Natural killer cell treated with Interleukin-12 subunit alpha and Interleukin-12 subunit beta and Interleukin-15 and Interleukin-18, amount 100 ng/mL, for 72 hours (primary cell): ENCODE measurements around the gene PPFIBP1. TPM values are rescaled to one million over a fixed set of nuclear protein-coding genes. Genes with fewer than 3 reads are reported as not detected.
A peak's percentile ranks its signal among the peaks of the same experiment; 100 is the strongest.

Experiments
- ATAC-seq, 2 donors: fragments of 150-1000 bp; cut with Tn5 transposase in 1 of 2; sonication (Bioruptor Pico), chemical (Tn5 transposase) in 1 of 2; 2 replicates each; pipeline ENCODE4 v1.10.0; 2021
- DNase-seq: peaks from one replicate; pipeline ENCODE4 v3.0.0; 2022; ENCODE audit warnings: low spot score
- H3K27ac Mint-ChIP-seq, 2 donors: 1 replicate in 1 of 2; 2 replicates in 1 of 2; pipeline ENCODE4 v1.8.0; 2022; ENCODE audit warnings: mixed read lengths in 2 of 2, mild to moderate bottlenecking in 1 of 2, moderate library complexity in 1 of 2
- H3K27me3 Mint-ChIP-seq, 2 donors: 1 replicate in 1 of 2; 2 replicates in 1 of 2; pipeline ENCODE4 v1.8.0; 2022; ENCODE audit warnings: mixed read lengths in 2 of 2
- H3K36me3 Mint-ChIP-seq: one replicate; pipeline ENCODE4 v1.8.0; 2022; ENCODE audit warnings: mixed read lengths
- H3K4me1 Mint-ChIP-seq, 2 donors: 1 replicate in 1 of 2; 2 replicates in 1 of 2; pipeline ENCODE4 v1.8.0; 2022; ENCODE audit warnings: low read depth in 2 of 2, mixed read lengths in 2 of 2, mild to moderate bottlenecking in 1 of 2
- H3K4me3 Mint-ChIP-seq: one replicate; pipeline ENCODE4 v1.8.0; 2022; ENCODE audit warnings: mixed read lengths
- H3K9me3 Mint-ChIP-seq: 2 replicates; pipeline ENCODE4 v1.8.0; 2022; ENCODE audit warnings: mixed read lengths
- total RNA-seq, 2 donors: library from RNA; stranded (reverse); gene quantifications; one replicate each; pipeline ENCODE4 v1.2.3, GENCODE V29; 2022

Gene PPFIBP1
- total RNA-seq, 2 donors from 2014 or later, result 9.0 to 12.9 TPM

- H3K27me3 Mint-ChIP-seq, result peaks cover 41 to 54% of the 10 kb centered on the region in 2 donors
- H3K36me3 Mint-ChIP-seq, result no peaks in the 10 kb centered on the region
- ATAC-seq, result no peak
- peaks cover 12 to 17% of the 10 kb centered on the region in 2 donors for H3K4me1 Mint-ChIP-seq
- H3K27ac Mint-ChIP-seq, result no peak overlapping the region
- no peaks in the 10 kb centered on the region for H3K9me3 Mint-ChIP-seq
- H3K4me3 Mint-ChIP-seq, result no peak overlapping the region
- DNase-seq, result no peak
Measured at GRCh38 chr12:27552886-27553560, 29.0 kb downstream of the PPFIBP1 start.

DNA sequence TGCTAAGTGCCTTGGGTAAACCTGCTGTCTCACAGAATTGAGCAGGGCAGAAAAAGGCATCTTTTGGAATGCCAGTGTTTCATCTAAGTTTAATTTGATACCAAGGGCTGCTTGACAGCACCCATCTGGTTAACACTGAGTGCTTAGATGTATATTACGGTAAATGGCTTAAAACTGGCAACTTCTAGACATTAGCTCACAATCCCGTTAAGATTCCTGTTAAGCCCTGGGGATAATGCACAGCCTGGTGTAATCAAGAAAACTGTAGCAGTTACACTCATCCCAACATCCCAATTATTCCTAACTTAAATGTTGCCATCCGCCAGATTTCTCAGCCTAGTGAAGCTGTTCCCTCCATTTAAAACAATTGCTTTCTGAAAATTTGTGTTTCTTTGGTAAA, 29.9 kb downstream of the PPFIBP1 start:
- H3K27me3 Mint-ChIP-seq, result peaks cover 32 to 45% of the 10 kb centered on the region in 2 donors
- H3K4me1 Mint-ChIP-seq, result peaks cover 8 to 17% of the 10 kb centered on the region in 2 donors

DNA sequence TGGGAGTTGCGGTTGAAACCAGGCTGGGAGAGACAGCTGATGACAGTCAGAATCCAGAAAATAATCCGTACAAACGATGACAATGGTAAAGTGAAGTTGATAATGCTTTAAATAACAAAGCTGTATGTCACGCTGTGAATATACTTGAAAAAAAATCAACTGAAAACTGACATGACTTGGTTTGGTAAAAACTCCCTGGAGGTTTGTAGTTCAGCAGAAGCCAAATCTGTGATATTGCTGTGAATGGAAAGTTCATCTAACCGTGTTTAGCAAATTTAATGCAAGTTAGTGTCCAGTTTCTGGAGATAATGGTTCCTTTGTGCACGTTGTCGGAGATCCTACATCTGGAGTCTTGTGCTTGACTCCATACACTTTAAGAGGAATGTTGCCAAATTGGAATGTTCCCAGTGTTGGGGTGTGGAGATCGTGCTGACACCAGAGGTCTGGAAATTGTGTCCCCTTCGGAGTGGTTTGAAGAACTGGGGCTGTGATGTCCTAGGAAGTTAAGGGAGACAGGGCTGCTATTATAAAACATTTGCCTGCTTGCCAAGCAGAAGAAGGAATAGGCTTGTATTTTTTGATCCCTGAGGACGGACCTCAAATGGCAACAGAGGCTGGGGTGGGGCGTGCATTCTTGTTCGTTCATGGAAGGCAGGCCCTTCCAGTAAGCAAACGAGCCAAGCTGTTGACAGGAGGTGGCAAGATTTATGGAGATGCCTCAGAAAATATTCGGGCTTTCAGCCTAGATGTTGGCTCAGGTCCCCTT, 30.6 kb downstream of the PPFIBP1 start:
- peaks cover 3 to 11% of the 10 kb centered on the region in 2 donors for H3K4me1 Mint-ChIP-seq
- no peak overlapping the region for H3K4me3 Mint-ChIP-seq
- H3K27ac Mint-ChIP-seq, result no peak overlapping the region
- H3K9me3 Mint-ChIP-seq, result no peaks in the 10 kb centered on the region
- no peak for ATAC-seq
- no peak for DNase-seq
- H3K27me3 Mint-ChIP-seq, result peaks cover 26 to 38% of the 10 kb centered on the region in 2 donors
- no peaks in the 10 kb centered on the region for H3K36me3 Mint-ChIP-seq

More for the DNA sequence above, 29.9 kb downstream of the PPFIBP1 start:
- Mint-ChIP-seq H3K36me3 (no peaks in the 10 kb centered on the region), H3K4me3 (no peak overlapping the region), H3K9me3 (no peaks in the 10 kb centered on the region), H3K27ac (no peak overlapping the region)
- ATAC-seq (no peak), DNase-seq (no peak)

- no peak for DNase-seq
- Mint-ChIP-seq H3K36me3 (no peaks in the 10 kb centered on the region), H3K4me1 (peaks cover 0 to 8% of the 10 kb centered on the region in 2 donors), H3K27ac (no peak overlapping the region), H3K9me3 (no peaks in the 10 kb centered on the region), H3K27me3 (peaks cover 24 to 34% of the 10 kb centered on the region in 2 donors), H3K4me3 (no peak overlapping the region)
- no peak for ATAC-seq
Measured at GRCh38 chr12:27555361-27555760, 31.4 kb downstream of the PPFIBP1 start.

DNA sequence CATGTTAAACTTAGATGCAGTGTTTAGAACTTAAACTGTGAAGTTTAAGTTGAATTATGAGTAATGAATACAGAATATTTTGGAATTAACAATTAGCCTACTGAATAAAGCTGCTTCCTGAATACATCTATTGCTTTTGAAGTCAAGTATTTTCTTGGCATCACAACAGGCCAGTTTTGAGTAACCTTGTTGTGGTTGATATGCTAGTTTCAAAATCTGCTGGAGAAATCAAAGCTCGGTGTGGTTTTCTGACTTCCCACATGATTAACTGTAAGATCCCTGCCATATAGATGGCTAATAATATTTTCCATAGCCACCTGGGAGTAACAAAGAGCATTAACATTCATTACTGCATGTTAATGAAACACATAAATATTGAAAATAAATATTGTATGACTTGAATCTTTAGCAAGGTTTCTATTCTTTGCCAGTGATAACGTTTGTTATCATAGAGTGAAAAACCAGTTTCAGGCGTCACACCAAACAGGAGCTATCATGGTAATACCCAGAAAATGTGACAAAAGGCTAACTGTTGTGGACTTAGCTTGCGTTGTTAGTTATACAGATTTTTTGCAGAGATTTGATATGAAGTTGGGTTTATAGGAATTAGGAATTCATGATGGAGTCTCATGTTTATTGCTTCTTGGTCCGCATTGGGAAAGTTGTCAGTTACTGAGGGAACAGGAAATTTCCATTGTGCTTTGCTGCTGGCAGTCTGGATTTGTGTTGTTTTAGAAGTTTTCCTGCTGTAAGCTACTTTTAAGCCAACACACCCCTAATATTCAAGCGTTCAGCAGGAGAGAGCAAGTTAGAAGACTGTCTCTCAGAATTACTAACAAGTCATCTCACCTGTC, 32.1 kb downstream of the PPFIBP1 start:
- Mint-ChIP-seq H3K4me1 (peaks cover 0 to 8% of the 10 kb centered on the region in 2 donors), H3K27ac (no peak overlapping the region), H3K36me3 (no peaks in the 10 kb centered on the region), H3K27me3 (peaks cover 21 to 32% of the 10 kb centered on the region in 2 donors), H3K4me3 (no peak overlapping the region), H3K9me3 (no peaks in the 10 kb centered on the region)
- no peak for DNase-seq
- peak in 1 of 2 donors; percentile 44 for ATAC-seq

GRCh38 chr12:27560126-27560525, 36.1 kb downstream of the PPFIBP1 start:
- Mint-ChIP-seq H3K4me3 (no peak overlapping the region), H3K9me3 (no peaks in the 10 kb centered on the region), H3K36me3 (no peaks in the 10 kb centered on the region), H3K4me1 (peaks cover 0 to 8% of the 10 kb centered on the region in 2 donors), H3K27ac (no peak overlapping the region), H3K27me3 (peaks cover 18 to 27% of the 10 kb centered on the region in 2 donors)
- DNase-seq, result no peak
- no peak for ATAC-seq

DNA sequence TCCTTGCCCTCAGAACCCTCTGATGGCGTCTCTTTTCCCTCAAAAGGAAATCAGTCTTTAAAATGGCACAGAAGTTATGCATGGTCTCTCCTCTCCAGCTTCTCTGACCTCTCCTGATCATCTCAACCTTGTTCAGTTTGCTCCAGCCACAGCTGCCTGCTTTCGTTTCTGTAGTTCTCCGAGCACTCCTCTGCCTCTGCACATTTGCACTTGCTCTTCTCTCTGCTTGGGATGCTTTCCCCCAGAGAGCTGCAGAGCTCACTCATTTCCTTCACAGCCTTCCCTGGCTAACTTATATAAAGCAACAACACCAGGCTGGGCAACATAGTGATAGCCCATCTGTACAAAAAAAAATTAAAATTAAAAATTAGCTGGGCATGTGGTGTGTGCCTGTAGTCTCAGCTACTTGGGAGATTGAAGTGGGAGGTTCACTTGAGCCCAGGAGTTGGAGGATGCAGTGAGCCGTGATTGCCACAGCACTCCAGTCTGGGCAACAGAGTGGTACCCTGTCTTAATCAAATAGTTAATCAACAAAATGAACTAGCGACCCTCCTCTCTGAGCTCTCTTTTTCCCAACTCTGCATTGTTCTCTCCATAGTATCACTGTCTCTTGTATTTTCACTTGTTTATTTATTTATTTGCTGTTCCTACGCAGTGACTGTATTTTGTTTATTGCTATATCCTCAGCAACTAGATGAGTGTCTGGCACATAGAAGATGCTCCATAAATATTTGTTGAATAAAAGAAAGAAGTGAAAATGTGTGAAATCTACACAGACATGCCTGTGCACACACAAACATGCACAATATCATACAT, 37.7 kb downstream of the PPFIBP1 start:
- no peak overlapping the region for H3K27ac Mint-ChIP-seq
- no peak overlapping the region for H3K4me3 Mint-ChIP-seq

GRCh38 chr12:27564612-27565213, 40.7 kb downstream of the PPFIBP1 start:
- no peak for DNase-seq
- no peaks in the 10 kb centered on the region for H3K36me3 Mint-ChIP-seq
- H3K4me1 Mint-ChIP-seq, result no peaks in the 10 kb centered on the region
- H3K4me3 Mint-ChIP-seq, result no peak overlapping the region
- no peaks in the 10 kb centered on the region for H3K9me3 Mint-ChIP-seq
- no peak for ATAC-seq
- peaks cover 16 to 54% of the 10 kb centered on the region in 2 donors for H3K27me3 Mint-ChIP-seq
- no peak overlapping the region for H3K27ac Mint-ChIP-seq

More for the DNA sequence above, 37.7 kb downstream of the PPFIBP1 start:
- no peaks in the 10 kb centered on the region for H3K4me1 Mint-ChIP-seq
- H3K9me3 Mint-ChIP-seq, result no peaks in the 10 kb centered on the region
- peaks cover 15 to 32% of the 10 kb centered on the region in 2 donors for H3K27me3 Mint-ChIP-seq
- DNase-seq (no peak), ATAC-seq (no peak)
- no peaks in the 10 kb centered on the region for H3K36me3 Mint-ChIP-seq

DNA sequence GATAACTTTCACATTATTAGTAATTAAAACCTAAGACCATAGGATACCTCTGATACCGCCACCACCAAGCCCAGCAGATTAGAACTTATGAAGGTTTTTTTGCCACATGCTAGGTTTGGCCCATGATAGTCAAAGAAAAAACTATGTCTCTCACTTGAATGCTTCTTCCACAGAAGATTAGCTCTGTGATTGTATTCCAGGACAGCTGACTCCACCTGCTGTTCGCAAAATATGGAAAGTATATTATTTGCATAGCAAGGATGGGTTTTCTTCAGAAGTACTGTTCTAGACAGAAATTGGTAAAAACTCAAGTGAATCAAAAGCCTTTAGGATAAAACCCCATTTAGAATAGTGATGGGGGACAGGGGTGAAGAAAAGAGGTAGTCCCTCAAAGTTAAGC, 42.2 kb downstream of the PPFIBP1 start:
- Mint-ChIP-seq H3K4me1 (no peaks in the 10 kb centered on the region), H3K4me3 (no peak overlapping the region), H3K27me3 (peaks cover 16 to 55% of the 10 kb centered on the region in 2 donors), H3K36me3 (no peaks in the 10 kb centered on the region), H3K9me3 (no peaks in the 10 kb centered on the region), H3K27ac (no peak overlapping the region)
- no peak for ATAC-seq
- DNase-seq, result no peak

GRCh38 chr12:27566626-27567025, 42.6 kb downstream of the PPFIBP1 start:
- Mint-ChIP-seq H3K9me3 (no peaks in the 10 kb centered on the region), H3K4me3 (no peak overlapping the region), H3K27me3 (peaks cover 14 to 51% of the 10 kb centered on the region in 2 donors), H3K4me1 (no peaks in the 10 kb centered on the region), H3K27ac (no peak overlapping the region), H3K36me3 (no peaks in the 10 kb centered on the region)
- no peak for DNase-seq
- no peak for ATAC-seq

DNA sequence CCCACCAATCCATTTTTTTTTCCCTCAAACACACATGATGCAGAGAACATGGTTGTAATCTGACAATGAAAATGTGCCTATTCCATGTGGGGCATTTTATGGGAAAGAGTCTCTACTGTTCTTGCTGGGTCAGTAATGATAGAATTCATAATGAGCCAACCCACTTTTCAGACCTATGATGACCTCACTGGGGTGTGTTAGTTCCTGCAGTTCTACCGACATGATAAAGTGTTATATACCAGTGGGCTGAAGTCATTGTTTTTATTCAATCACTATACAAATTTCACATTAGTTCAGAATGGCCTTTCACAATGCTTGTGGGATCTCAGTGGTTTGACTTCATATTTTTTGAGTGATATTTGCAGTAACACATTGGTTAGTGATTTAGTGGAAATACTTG, 47.5 kb downstream of the PPFIBP1 start:
- Mint-ChIP-seq H3K36me3 (no peaks in the 10 kb centered on the region), H3K27ac (no peak overlapping the region), H3K9me3 (no peaks in the 10 kb centered on the region), H3K27me3 (peaks cover 7 to 34% of the 10 kb centered on the region in 2 donors), H3K4me3 (peak overlapping the region; percentile 16), H3K4me1 (no peaks in the 10 kb centered on the region)
- DNase-seq (no peak), ATAC-seq (peak; percentile 73 to 79)

DNA sequence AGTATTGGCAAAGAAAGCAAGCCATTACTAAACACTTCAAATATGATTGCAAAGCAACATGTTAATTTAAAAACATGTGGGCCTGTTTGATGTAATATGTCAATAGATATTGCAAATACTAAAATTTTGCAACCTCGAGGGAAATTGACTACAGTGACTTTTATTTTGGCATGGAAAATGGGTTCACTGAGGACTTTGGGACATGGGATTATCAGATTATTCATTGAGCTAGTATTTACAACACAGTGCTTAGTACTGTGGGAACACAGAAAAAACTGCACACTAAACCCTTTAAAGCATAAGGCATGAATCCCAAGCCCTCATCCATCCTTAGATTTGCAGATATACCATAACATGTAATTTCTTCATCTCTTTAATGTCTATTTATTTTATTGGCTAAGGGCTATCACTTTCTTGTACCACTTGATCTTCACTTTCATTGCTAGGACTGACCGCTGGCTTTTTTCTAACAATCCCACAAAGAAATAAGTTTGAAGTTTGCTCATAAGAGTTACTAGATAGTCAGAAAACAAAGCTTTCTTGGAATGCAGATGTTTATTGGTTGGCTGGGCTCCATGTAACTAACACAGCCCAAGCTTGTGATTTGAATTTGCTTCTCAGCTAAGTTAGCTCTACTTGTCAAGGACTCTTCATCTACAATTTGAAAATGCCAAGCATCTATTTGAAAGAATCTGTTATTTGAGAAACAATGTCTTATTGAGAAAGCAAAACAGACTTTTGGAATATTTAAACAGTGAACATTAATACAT, 48.7 kb downstream of the PPFIBP1 start:
- Mint-ChIP-seq H3K9me3 (no peaks in the 10 kb centered on the region), H3K36me3 (no peaks in the 10 kb centered on the region), H3K27me3 (peaks cover 7 to 29% of the 10 kb centered on the region in 2 donors), H3K4me1 (no peaks in the 10 kb centered on the region), H3K4me3 (no peak overlapping the region), H3K27ac (no peak overlapping the region)
- ATAC-seq, result no peak
- no peak for DNase-seq
